GM21529 (cell line): ENCODE data around the gene ZCCHC18.

Experiments used
- ATAC-seq: cut with Tn5 transposase; IDR thresholded peaks from one replicate; pipeline ENCODE4 v1.9.1; 2021; ENCODE audit not compliant: unreplicated experiment

The ZCCHC18 gene

DNA sequence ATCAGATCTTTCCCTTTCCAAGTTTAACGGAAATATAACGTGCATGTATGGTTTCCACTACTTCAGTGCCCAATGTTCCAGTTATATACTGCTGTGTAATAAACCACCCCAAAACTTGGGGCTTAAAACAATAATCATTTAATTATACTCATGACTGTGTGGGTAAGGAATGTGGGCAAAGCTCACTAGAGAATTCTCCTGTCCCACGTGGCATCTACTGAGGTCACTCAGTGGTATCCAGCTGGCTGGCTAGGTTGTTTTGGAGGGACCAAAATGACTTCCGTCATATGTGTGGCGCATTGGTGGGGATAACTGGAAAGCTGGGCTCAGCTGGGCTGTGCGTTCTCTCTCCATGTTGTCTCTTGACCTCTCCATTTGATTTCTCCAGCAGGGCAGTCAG is 18.5 kb downstream of the ZCCHC18 start:
- ATAC-seq: no peak

DNA sequence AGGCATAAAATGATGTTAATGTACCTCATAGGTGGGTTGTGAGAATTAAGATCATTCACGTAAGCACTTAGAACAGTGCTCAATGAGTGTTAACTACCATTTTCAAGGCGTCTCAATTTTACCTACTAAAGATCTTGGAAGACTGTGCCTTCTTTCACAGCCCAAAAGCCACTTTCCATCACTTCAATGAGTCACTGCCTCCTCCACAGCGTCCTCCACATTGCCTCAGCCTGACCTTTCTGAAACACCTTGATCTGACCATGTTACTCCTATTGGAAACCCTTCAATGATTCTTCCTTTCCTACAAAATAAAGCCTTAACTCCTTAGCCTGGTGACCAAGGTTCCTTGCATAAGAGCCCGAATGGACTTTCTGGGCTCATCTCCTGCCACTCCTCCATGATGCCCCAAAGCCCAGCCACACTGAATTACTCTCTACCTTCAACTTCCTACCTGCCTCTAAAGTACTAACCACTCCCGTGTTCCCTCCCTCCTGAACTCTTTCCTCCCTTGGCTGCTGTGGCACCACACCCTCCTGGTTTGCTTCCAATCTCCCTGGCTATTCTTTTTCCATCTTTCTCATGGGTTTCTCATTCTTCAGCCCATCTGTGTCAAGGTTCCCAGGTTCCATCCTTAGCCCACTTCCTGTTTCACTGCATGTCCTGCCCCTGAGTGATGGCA is 22.4 kb downstream of the ZCCHC18 start:
- no peak for ATAC-seq

DNA sequence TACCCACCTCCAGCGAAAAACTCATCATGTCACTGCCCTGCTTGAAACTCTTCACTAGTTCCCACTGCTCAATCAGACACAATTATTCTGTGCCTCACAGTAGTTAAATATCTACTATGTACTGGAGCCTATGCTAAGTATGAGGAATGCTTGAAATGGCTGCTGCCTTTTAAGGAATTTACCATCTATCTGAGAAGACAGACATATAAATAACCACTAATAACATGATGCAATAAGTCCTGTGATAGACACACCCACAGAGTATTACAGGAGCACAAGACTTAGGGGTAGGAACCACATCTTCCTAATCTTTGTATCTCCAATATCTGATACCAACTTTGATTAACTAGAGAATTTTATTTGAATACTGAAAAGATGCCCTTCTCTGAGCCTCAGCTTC is 23.4 kb downstream of the ZCCHC18 start:
- ATAC-seq: no peak

DNA sequence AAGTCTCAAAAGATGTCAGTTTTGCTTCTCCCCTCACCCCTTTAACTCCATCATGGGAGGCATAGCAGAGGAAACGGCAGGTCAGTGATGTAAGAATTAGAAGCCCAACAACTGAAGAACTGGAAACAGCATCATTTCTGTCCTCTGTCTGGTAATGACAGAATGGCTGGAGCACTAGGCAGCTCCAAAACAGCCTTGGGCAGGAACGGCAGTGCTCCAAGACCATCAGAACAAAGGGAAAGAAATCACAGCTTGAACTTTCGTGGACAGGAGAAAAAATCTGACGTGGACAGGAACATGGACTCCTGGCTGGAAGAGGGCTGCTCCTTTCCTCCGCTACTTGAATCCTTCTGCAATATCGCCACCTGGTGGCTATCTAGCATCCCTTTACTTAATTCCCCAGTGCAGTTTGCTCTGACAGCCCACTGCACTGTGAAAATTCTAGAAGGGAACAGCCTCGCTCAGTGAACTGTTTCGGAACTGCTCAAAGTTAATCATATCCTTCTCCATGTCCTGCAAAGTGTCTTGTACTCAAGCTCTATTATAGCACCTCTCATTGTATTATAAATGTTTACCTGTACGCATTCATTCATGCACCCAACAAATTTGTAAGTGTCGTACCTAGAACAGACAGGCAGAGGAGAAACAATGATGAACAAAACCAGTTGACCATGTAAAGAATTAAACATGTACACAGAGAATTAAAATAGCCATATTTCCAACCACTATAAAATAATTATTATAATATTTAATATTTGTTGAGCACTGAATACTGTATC is 24.1 kb downstream of the ZCCHC18 start:
- ATAC-seq: peak; percentile 98

DNA sequence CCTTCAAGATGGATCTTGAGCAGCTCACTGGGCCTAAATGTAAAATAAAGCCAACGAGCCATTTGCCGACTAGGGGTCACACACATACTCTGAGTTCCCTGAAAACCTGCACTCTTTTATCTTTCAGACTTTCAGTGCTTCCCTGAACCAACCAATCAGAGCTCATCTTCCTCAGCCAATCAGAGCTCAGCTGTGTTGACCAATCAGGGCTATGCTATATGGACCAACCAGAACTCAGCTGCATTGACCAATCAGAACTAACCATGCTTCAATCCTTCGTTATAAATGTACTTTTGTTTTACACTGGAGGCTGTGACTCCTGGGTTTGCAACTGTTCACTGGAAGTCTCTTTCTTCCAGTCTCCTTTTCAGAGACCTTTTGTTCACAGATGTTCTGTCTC is 25.2 kb downstream of the ZCCHC18 start:
- no peak for ATAC-seq

DNA sequence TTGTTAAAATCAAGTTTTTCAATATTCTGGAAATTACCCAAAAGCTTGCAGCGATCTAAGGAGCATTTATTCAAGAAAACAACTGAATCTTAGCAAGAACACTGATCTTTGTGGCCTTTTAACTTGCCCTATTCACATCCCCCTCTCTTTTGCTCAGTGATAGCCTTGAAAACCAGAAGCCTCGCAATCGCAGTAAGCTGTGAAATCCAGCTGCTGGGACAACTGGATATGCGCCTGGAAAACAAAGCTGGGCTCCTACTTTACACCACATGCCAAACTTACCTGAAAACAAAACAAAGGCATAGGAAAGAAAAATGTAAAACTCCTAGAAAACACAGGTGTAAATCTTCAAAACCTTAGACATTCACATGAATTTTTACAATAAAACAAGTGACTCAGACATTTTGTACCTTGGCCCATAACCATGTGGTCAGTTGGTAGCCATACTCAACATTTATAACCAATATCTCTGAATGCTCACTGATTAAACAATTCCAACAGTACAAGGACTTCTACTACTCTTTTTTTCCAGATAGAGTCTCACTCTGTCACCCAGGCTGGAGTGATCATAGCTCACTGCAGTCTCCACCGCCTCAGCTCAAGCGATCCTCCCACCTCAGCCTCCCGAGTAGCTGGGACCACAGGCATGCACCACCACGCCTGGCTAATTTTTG is 28.9 kb downstream of the ZCCHC18 start:
- ATAC-seq: no peak

DNA sequence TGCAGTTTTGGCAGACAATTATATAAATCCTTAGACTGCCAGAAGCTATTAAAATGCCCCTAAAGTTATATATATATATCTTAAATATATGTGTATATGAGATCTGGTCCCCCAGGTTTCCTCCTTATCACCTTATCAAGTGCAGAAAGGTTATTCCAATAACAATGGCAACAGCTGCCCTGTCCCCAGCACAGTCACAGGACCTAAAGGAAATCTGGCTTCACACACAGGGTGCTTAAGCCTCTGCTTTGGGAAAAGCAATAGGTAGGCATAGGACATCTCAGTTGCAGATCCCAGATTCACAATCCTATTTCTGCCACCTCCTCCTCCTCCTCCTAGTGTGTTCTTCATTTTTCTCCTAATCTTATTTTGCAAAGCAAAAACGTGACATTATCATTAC is 38.7 kb downstream of the ZCCHC18 start:
- no peak for ATAC-seq

DNA sequence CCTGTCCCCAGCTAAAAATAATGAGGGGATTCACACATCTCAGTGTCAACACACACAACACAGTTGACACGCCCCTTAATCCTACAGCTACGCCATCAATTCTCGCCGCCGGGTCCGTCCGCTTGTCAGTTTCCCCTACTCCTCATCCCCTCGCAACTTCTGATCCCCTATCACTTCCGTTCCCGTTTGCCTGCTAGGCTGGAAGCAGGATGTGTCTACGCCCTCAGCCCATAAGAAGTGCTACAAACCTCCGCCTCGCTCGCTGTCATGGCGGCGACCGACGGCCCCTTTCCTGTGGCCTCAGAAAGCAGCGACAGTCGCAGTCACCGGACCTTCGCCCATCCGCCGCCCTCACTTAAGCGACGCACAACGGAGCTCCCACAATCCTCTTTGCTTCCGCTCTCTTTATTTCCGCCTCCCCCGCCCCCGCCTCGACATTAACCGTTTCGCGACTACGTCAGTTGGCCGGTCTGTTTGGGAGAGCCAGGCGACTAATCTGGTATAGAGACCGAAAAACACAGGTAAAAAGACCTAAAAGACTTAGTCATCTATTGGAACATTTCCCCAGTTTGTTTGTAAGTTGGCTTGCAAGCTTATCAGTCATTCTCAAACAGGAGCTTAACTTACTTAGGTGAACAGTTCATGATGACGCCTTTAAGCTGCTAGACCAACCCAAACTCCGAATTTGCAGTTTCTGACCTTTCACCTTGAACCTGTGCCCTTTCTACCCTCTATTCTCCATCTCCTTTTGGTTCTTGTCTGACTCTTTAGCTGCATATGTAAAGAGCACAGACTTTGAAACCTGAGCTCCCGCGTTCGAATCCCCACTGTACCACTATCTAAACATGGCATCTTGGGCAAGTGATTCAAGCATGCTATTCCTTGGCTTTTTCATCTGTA is 44.6 kb downstream of the ZCCHC18 start, which contains the start of gene SLC25A53:
Gene SLC25A53 (minus strand): TSS at position 380 of the 900 bp plus-strand sequence. CDS start 51,752 bp downstream, outside the sequence.
- ATAC-seq: peak; percentile 90
